CD4-positive, alpha-beta T cell (primary cell): Measurements from ENCODE around the gene SDK1. TPM values are rescaled to one million over a fixed set of nuclear protein-coding genes. Genes with fewer than 3 reads are reported as not detected.

Experiments
- ATAC-seq: fragments of 200-7000 bp; cut with Tn5 transposase; one replicate; pipeline ENCODE4 v1.10.0; 2022; ENCODE audit warnings: mild to moderate bottlenecking; ENCODE audit not compliant: poor library complexity
- CTCF ChIA-PET: fragments of 350-600 bp; sonication (Branson Sonifier 250); formaldehyde crosslinking; loops from one replicate; lab custom pipeline; 2021; ENCODE audit warnings: antibody characterized with exemption, inconsistent platforms; lab: Charles Lee
- POLR2A ChIA-PET: fragments of 350-600 bp; sonication (Branson Sonifier 250); formaldehyde crosslinking; loops from one replicate; lab custom pipeline; 2021; ENCODE audit warnings: antibody characterized with exemption, inconsistent platforms; lab: Charles Lee
- DNase-seq, 14 experiments: peaks; one replicate each; pipeline ENCODE4 v3.0.0-alpha.2; 2013 to 2020; ENCODE audit warnings: mixed read lengths in 2 of 14
- H3K27ac ChIP-seq, 2 donors: one replicate each; pipeline versions ENCODE4 v1.5.1 to v1.7.0; 2013; ENCODE audit warnings: low read length in 2 of 2, low read depth in 1 of 2, mild to moderate bottlenecking in 1 of 2
- H3K27me3 ChIP-seq, 2 experiments: 1 replicate in 1 of 2; 2 replicates in 1 of 2; pipeline versions ENCODE4 v1.6.1 to v1.7.0; 2013; ENCODE audit warnings: low read length in 2 of 2, control low read depth in 1 of 2, mild to moderate bottlenecking in 1 of 2, moderate library complexity in 1 of 2; ENCODE audit not compliant: insufficient read depth in 2 of 2, control insufficient read depth in 1 of 2
- H3K36me3 ChIP-seq: one replicate; pipeline ENCODE4 v1.6.1; 2013; ENCODE audit warnings: low read length, control low read depth; ENCODE audit not compliant: insufficient read depth
- H3K4me1 ChIP-seq: one replicate; pipeline ENCODE4 v1.6.1; 2013; ENCODE audit warnings: low read length, control low read depth; ENCODE audit not compliant: insufficient read depth
- H3K4me3 ChIP-seq: one replicate; pipeline ENCODE4 v1.5.1; 2013; ENCODE audit warnings: mild to moderate bottlenecking, low read length, moderate library complexity
- H3K9me3 ChIP-seq, 2 experiments: 1 replicate in 1 of 2; 2 replicates in 1 of 2; pipeline versions ENCODE4 v1.6.1 to v1.7.0; 2013; ENCODE audit warnings: low read length in 2 of 2, mild to moderate bottlenecking in 2 of 2, control low read depth in 1 of 2, moderate library complexity in 1 of 2; ENCODE audit not compliant: control insufficient read depth in 1 of 2, insufficient read depth in 1 of 2
- H3K27ac Mint-ChIP-seq: one replicate; pipeline ENCODE4 v1.8.0; 2020; ENCODE audit warnings: mixed read lengths
- H3K27me3 Mint-ChIP-seq: one replicate; pipeline ENCODE4 v1.8.0; 2021; ENCODE audit warnings: mixed read lengths
- H3K36me3 Mint-ChIP-seq: one replicate; pipeline ENCODE4 v1.8.0; 2021; ENCODE audit warnings: low read depth, mixed read lengths
- H3K4me1 Mint-ChIP-seq: one replicate; pipeline ENCODE4 v1.8.0; 2021; ENCODE audit warnings: low read depth, mixed read lengths
- H3K4me3 Mint-ChIP-seq: one replicate; pipeline ENCODE4 v1.8.0; 2020; ENCODE audit warnings: mild to moderate bottlenecking, mixed read lengths
- H3K9me3 Mint-ChIP-seq: one replicate; pipeline ENCODE4 v1.8.0; 2020; ENCODE audit warnings: mixed read lengths
- CTCF ChIP-seq: fragments of 200-600 bp; IDR thresholded peaks from one replicate; pipeline ENCODE4 v1.8.0; 2022; ENCODE audit warnings: antibody characterized with exemption, mild to moderate bottlenecking
- intact Hi-C, 2 experiments: fragments of 100-400 bp; cut with DNase I in 1 of 2; cut with micrococcal nuclease in 1 of 2; formaldehyde crosslinking; loops; one replicate each; pipeline versions ENCODE4 v1.15.1 to v1.9.0; 2023 to 2025; cut with DNase I, micrococcal nuclease
- total RNA-seq, 174 experiments: library from RNA in 2 of 174; stranded (reverse) in 2 of 174; gene quantifications; one replicate each; pipeline ENCODE4 v1.2.3 and lab custom pipeline; 2021 to 2026

Gene SDK1
- total RNA-seq, 2 experiments from 2014 or later = 1.1 to 1.3 TPM

GRCh38 chr7:4174451-4174850 lies 873.4 kb downstream of the SDK1 start:
- no peaks in the 10 kb centered on the region for H3K27me3 ChIP-seq
- TF ChIP-seq CTCF = no peak
- no peak overlapping the region for H3K4me3 Mint-ChIP-seq
- ChIA-PET CTCF (no interaction called here), POLR2A (no interaction called here)
- no peaks in the 10 kb centered on the region for H3K36me3 ChIP-seq
- no peak overlapping the region for H3K27ac ChIP-seq
- ATAC-seq (no peak), DNase-seq (no peak)
- intact Hi-C loops = no loop called here
- no peaks in the 10 kb centered on the region for H3K4me1 ChIP-seq
- no peaks in the 10 kb centered on the region for H3K27me3 Mint-ChIP-seq
- no peaks in the 10 kb centered on the region for H3K36me3 Mint-ChIP-seq
- no peaks in the 10 kb centered on the region for H3K4me1 Mint-ChIP-seq
- H3K9me3 ChIP-seq = peaks cover 0 to 7% of the 10 kb centered on the region in 2 experiments
- H3K4me3 ChIP-seq = no peak overlapping the region
- no peak overlapping the region for H3K27ac Mint-ChIP-seq
- no peaks in the 10 kb centered on the region for H3K9me3 Mint-ChIP-seq

GRCh38 chr7:4174884-4175283 lies 873.8 kb downstream of the SDK1 start:
- CTCF ChIA-PET = no interaction called here
- Mint-ChIP-seq H3K27ac (no peak overlapping the region), H3K4me3 (no peak overlapping the region), H3K4me1 (no peaks in the 10 kb centered on the region), H3K27me3 (no peaks in the 10 kb centered on the region), H3K36me3 (no peaks in the 10 kb centered on the region), H3K9me3 (no peaks in the 10 kb centered on the region)
- TF ChIP-seq CTCF = no peak
- Histone ChIP-seq H3K9me3 (peaks cover 0 to 11% of the 10 kb centered on the region in 2 experiments), H3K36me3 (no peaks in the 10 kb centered on the region), H3K4me1 (no peaks in the 10 kb centered on the region), H3K27ac (no peak overlapping the region), H3K4me3 (no peak overlapping the region), H3K27me3 (no peaks in the 10 kb centered on the region)
- DNase-seq (no peak), ATAC-seq (no peak)
- POLR2A ChIA-PET = no interaction called here
- intact Hi-C loops = no loop called here

- H3K27me3 Mint-ChIP-seq = no peaks in the 10 kb centered on the region
- H3K4me1 Mint-ChIP-seq = no peaks in the 10 kb centered on the region
- no peak overlapping the region for H3K27ac ChIP-seq
Measured at GRCh38 chr7:4175346-4175973, 874.4 kb downstream of the SDK1 start.

More at GRCh38 chr7:4175346-4175973, 874.4 kb downstream of the SDK1 start:
- Histone ChIP-seq H3K9me3 (peaks cover 0 to 16% of the 10 kb centered on the region in 2 experiments), H3K4me3 (no peak overlapping the region), H3K27me3 (no peaks in the 10 kb centered on the region), H3K36me3 (no peaks in the 10 kb centered on the region), H3K4me1 (no peaks in the 10 kb centered on the region)
- ATAC-seq (no peak), DNase-seq (no peak)
- ChIA-PET POLR2A (no interaction called here), CTCF (no interaction called here)
- no peak overlapping the region for H3K4me3 Mint-ChIP-seq
- H3K36me3 Mint-ChIP-seq = no peaks in the 10 kb centered on the region
- intact Hi-C loops = no loop called here
- no peak overlapping the region for H3K27ac Mint-ChIP-seq
- H3K9me3 Mint-ChIP-seq = no peaks in the 10 kb centered on the region
- TF ChIP-seq CTCF = no peak
